Ammon's horn (tissue), 1 donor: ENCODE data around the gene SCN3B.
"Not testable (repeated sequence)": the region's sequence is repeated elsewhere in the genome, so short reads cannot be mapped to it uniquely, and the experiment has no call there.

Experiments
- DNase-seq: peaks from one replicate; pipeline ENCODE4 v3.0.0-alpha.2; 2016; ENCODE audit warnings: low spot score

SCN3B gene

GRCh38 chr11:123654566-123655081 is at the start of gene SCN3B:
TSS of gene SCN3B (minus strand) at chr11:123654624. CDS start at chr11:123653801, 823 bp downstream.
- DNase-seq, result peak; percentile 68

GRCh38 chr11:123702696-123703095 is 48.3 kb upstream of the SCN3B start:
- no peak for DNase-seq

GRCh38 chr11:123702139-123702538 is 47.7 kb upstream of the SCN3B start:
- peak; percentile 35 for DNase-seq

GRCh38 chr11:123700772-123701171 is 46.3 kb upstream of the SCN3B start:
- no peak for DNase-seq

- DNase-seq, result peak; percentile 13
Measured at GRCh38 chr11:123698546-123699127, 44.2 kb upstream of the SCN3B start.

GRCh38 chr11:123696183-123696582 is 41.8 kb upstream of the SCN3B start:
- no peak for DNase-seq

GRCh38 chr11:123695231-123695630 is 40.8 kb upstream of the SCN3B start:
- DNase-seq, result no peak

- DNase-seq, result no peak
Measured at GRCh38 chr11:123694551-123694950, 40.1 kb upstream of the SCN3B start.

- DNase-seq, result no peak
Measured at GRCh38 chr11:123692961-123693360, 38.5 kb upstream of the SCN3B start.

GRCh38 chr11:123690485-123690884 is 36.1 kb upstream of the SCN3B start:
- DNase-seq, result peak; percentile 45

GRCh38 chr11:123684601-123685000 is 30.2 kb upstream of the SCN3B start:
- DNase-seq, result no peak

GRCh38 chr11:123683428-123684170 is 29.2 kb upstream of the SCN3B start:
- DNase-seq, result no peak

GRCh38 chr11:123682696-123683410 is 28.4 kb upstream of the SCN3B start:
- peak; percentile 59 for DNase-seq

- DNase-seq, result no peak
Measured at GRCh38 chr11:123681030-123681429, 26.6 kb upstream of the SCN3B start.

- DNase-seq, result no peak
Measured at GRCh38 chr11:123678246-123678645, 23.8 kb upstream of the SCN3B start.

- DNase-seq, result no peak
Measured at GRCh38 chr11:123677510-123677909, 23.1 kb upstream of the SCN3B start.

- no peak for DNase-seq
Measured at GRCh38 chr11:123674297-123674696, 19.9 kb upstream of the SCN3B start.

GRCh38 chr11:123672568-123672967 is 18.1 kb upstream of the SCN3B start:
- DNase-seq, result peak; percentile 67

- peak; percentile 32 for DNase-seq
Measured at GRCh38 chr11:123671534-123671933, 17.1 kb upstream of the SCN3B start.

- no peak for DNase-seq
Measured at GRCh38 chr11:123670081-123670480, 15.7 kb upstream of the SCN3B start.

GRCh38 chr11:123665306-123665705 is 10.9 kb upstream of the SCN3B start:
- DNase-seq, result no peak

GRCh38 chr11:123659965-123660364 is 5.5 kb upstream of the SCN3B start:
- DNase-seq, result not testable (repeated sequence)

GRCh38 chr11:123659311-123659710 is 4.9 kb upstream of the SCN3B start:
- DNase-seq, result no peak
